Activated CD8-positive, alpha-beta memory T cell treated with anti-CD3 and anti-CD28 coated beads, Interleukin-2, amount 50 U/mL, for 4 hours (primary cell): ENCODE data around the gene HOXD11.

Source experiments
- DNase-seq: peaks from one replicate; pipeline ENCODE4 v3.0.0-alpha.2; 2020

HOXD11 gene

GRCh38 chr2:176109192-176109901, 2.3 kb downstream of the HOXD11 start:
- no peak for DNase-seq

GRCh38 chr2:176109946-176110345, 2.9 kb downstream of the HOXD11 start:
- no peak for DNase-seq

- no peak for DNase-seq
Observed at GRCh38 chr2:176110415-176111308, 3.6 kb downstream of the HOXD11 start.

DNA sequence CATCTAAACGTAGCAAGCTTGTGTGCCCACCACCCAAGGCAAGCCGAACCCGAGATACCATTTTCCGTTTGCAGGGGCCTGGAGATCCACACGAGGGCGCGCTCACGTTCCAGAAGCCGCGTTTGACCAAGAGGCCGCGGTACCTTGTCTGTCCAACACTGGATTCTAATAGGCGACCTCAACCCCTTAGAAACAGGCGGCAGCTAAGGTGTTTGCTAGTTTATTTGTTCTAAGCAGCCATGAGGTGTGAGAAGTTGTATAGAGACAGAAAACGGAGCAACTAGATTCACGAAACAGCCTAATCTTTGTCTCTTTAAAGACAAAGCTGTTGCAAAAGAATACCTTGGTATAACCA, 4.2 kb downstream of the HOXD11 start:
- no peak for DNase-seq

- DNase-seq = no peak
Observed at GRCh38 chr2:176111846-176112374, 4.8 kb downstream of the HOXD11 start.

- no peak for DNase-seq
Observed at GRCh38 chr2:176112375-176113302, 5.6 kb downstream of the HOXD11 start.

DNA sequence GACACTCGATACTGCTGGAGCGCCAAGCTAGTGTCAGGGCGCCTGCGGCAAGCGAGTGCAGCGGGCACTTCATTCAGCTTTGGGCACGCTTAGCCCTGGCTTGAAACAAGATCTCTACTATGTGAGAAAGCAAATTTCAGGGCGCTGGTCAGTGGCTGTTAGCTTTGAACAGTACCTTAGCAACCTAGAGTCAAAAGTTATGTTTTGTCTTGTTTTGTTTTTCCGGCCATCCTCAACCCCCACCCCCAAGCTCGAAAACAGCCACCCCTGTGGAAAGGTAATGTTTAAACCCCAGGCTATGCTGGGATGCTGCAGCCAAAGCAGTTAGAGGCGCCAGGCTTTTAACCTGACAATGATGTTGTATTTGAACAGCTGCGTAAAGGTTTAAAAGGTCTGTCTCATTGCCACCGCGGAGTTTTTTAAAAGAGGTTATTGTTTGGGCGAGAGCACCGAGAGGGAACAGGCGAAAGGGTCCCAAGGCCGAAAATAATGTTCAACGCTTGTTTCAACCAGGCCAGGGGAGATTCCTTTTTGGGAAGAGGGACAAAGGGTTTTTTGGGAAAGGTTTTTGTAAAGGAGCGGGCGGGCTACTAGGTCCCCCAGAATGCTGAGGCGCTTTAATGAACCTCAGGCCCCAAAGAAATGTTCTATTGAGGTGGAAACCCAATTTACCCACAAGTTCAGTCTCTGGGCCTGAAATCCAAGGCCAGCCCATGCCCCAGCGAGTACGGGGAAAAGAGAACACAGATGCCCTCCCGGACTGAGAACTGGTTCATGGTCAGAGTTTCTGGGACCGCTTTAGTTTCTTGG, 7.2 kb downstream of the HOXD11 start:
- no peak for DNase-seq

DNA sequence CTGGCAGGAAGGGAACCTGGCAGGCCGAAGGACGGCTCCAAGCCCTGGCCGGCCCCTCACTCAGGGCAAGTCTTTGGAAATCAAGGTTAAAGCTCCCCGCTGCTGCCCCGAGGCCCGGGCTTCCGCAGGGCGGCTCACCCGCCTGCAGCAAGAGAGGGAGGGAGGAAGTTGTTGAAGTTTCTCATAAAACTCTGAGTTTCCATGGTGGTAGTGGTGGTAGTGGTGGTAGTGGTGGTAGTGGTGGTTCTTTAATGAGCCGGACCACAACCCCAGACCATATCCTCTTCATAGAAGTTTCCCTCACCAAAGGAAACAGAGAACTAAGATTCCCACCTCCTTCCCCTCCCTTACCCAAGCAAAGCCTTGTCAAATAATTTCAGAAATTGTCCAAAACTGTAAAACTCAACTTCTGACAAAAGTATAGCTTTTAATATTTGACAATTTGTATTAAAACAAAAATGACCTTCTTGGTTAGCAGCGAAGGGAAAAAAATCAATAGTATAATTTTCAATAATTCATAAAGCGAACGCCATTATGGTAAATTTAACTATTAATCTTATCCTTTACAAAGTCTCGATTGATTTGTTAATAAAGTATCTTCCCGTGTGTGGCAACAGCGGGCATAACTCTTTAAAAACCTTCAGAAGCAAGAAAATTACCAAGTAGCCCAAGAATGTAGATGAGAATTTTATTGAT, 8.0 kb downstream of the HOXD11 start:
- DNase-seq = no peak

DNA sequence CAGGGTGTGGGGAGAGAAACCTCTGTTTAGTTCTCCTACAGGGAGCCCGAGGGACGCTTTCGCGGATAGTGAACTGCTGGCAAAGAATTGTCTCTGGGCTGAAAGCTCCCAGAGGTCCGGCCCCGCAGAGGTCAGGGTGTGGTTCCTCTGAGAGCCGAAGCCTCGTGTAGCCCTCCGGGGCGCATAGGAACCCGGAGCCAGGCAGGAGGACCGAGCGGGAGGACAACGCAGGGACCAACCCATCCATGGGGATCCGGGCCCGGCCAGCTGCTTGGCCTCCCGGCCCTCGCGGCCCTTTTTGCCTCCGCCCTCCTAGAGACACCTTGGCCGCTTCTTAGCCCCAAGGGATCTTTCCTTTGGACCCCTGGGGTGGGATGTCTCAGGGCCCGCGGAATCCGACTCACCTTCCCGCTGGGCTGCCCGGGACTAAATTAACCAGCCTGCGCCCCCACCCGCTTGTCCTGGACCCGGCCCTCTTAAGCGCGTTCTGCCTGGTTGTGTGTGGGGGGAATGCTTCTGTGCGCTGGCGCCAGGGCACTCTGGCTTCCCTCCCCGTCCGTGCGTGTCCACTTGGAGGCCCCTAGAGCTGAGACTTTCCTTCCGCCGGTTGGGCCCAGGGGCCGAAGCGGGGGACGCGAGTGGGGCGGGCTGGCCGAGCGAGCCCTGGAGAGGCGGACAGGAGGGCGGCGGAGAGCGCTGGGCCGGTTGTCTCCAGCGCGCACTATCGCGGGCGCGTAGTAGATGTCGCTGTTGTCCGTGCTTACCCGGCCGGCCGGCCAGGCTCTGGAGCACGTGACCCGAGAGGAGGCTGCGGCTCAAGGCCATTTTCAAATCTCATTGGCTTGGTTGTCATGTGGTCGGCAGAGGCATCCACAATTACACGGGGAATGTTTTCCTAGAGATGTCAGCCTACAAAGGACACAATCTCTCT, 9.1 kb downstream of the HOXD11 start, which contains the start of gene HOXD10:
HOXD10 (plus strand) TSS at position 896 of the 931 bp plus-strand sequence. CDS start 56 bp downstream, outside the sequence.
- no peak for DNase-seq

DNA sequence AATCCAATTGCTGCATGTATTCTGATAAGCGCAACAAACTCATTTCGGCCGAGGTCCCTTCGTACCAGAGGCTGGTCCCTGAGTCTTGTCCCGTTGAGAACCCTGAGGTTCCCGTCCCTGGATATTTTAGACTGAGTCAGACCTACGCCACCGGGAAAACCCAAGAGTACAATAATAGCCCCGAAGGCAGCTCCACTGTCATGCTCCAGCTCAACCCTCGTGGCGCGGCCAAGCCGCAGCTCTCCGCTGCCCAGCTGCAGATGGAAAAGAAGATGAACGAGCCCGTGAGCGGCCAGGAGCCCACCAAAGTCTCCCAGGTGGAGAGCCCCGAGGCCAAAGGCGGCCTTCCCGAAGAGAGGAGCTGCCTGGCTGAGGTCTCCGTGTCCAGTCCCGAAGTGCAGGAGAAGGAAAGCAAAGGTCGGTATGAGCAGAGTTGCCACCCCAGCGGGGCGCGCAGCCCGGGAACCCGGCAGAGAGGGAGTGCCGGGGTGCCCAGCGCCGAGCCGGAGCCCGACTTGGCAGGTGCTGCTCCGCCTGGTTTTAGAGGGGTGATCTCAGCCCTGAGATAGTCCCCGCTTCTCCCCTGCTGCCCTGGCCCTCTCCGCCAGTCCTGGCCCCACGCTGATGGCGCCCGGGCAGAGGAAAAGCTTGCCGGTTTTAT, 10.2 kb downstream of the HOXD11 start:
- DNase-seq = no peak

DNA sequence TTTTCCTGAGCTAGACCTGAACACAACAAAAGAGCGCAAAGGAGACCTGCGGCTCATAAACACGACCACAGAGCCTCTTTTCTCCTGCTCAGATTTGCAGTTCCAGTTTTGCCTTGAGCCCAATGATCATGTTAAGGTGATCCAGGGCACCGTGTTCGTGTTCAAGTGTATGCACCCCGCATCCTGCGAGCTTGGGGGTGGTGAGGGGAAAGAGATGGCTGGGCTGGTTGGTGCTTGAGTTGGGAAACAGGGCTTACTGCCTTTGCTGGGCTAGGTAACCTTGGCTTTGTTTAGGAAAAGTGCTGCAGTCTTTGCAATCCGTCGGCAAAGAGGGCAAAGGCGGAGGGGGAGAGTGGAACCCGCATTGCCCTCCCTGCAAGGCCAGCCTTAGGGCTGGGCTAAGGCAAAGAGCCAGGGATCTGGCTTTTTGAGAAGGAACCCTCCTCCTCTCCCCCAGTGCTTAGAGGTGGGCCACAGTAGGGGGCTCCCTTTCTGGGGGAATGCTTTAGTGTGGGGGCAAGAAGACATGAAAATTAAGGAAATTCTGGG, 10.8 kb downstream of the HOXD11 start:
- no peak for DNase-seq

DNA sequence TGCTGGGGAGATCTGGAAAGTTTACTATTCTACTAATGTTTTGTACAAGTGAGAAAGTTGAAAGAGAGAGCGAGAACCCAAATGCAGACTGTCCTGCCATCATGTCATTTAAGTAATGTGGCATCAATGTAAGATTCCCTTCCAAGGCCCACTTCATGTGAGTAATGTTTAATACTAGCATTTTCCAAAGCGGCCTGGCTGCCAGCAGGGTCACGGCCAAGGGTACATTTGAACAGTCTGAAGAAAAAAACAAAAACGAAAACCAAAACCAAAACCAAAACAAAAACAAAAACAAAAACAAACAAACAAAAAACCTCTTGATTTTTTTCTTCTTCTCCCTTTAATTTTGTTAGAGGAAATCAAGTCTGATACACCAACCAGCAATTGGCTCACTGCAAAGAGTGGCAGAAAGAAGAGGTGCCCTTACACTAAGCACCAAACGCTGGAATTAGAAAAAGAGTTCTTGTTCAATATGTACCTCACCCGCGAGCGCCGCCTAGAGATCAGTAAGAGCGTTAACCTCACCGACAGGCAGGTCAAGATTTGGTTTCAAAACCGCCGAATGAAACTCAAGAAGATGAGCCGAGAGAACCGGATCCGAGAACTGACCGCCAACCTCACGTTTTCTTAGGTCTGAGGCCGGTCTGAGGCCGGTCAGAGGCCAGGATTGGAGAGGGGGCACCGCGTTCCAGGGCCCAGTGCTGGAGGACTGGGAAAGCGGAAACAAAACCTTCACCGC, 11.7 kb downstream of the HOXD11 start:
- DNase-seq = no peak

- no peak for DNase-seq
Observed at GRCh38 chr2:176120364-176121189, 13.5 kb downstream of the HOXD11 start.

DNA sequence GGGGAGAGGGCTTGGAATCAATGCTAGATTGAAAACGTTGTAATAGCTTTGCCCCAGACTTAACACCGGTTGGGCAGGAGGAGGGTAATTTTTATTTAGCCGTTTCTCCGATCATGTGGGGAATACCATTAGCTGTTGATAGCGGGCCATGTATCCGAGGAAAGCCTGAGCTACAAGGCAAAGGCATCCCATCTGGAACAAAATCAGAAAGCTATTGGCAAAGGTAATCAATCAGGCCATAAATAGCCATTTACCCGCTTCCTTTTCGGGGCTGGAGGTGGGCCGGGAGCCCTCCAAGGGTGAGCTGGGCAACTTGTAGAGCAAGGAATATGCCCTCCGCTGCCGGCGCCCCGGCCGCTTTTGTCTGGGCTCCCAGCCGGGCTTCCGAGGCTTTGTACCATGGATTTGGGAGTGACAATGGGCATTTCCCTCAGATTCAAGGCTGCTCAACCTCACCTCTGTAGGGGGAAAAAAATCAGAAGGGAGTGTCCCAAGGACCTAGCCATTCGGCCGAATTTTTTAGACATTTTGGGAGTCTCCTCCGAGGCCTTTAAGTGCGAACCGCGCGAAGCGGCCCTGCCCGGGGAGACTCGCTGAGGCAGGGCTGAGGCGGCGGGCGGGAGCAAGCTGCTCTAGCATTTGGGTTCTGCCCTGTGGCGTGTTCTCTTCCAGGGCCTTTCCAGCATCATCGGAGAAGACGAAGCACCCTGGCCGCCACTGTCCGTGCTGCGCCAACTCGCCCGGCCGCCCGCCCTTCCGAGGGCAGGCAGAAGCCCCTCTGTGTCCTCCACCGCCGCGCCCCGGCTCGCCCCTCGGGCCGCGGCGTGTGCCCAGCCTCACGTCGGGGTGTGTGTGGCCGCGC, 14.3 kb downstream of the HOXD11 start:
- DNase-seq = no peak

DNA sequence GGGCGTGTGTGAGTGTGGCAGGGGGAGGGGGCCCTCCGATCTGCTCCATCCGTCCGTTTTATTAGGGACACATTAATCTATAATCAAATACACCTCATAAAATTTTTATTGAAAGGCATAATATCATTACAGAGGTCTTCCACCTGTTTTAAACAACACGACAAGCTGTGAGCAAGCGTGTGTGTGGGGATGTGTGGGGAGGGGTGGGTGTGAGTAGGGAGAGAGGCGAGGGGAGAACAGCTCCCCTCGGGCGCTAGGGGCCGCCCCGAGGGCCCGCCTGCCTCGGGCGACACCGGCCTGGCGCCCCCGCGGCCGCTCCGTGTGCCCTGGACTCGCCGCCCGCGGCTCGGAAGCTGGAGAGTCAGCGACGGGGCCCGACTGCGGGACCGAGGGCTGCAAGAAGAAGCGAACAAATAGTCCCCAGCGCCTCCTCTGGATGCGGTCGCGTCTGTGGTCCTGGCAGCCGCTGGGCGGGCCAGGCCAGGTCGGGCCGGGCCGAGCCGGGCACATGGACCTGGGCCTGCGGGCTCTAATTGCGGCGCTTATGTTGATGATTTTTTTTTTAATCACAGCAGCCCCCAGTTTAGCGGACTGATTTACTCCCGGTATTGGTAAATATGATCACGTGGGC, 15.1 kb downstream of the HOXD11 start:
- no peak for DNase-seq
